ENCODE measurements around the gene TPRG1L.
A peak's percentile ranks its signal among the peaks of the same experiment; 100 is the strongest.

TPRG1L gene

GRCh38 chr1:3594706-3595377 lies 30.0 kb upstream of the TPRG1L start:
- no peak for DNase-seq

- no peak for DNase-seq
Measured at GRCh38 chr1:3595949-3596348, 28.9 kb upstream of the TPRG1L start.

GRCh38 chr1:3596663-3597598 lies 27.9 kb upstream of the TPRG1L start:
- DNase-seq, result no peak

- peak; percentile 17 for DNase-seq
Measured at GRCh38 chr1:3597599-3597964, 27.2 kb upstream of the TPRG1L start.

- no peak for DNase-seq
Measured at GRCh38 chr1:3598051-3598491, 26.7 kb upstream of the TPRG1L start.

- DNase-seq, result no peak
Measured at GRCh38 chr1:3598522-3599285, 26.1 kb upstream of the TPRG1L start.

GRCh38 chr1:3599286-3599811 lies 25.5 kb upstream of the TPRG1L start:
- DNase-seq, result no peak

- no peak for DNase-seq
Measured at GRCh38 chr1:3599816-3600215, 25.0 kb upstream of the TPRG1L start.

GRCh38 chr1:3600354-3600753 lies 24.5 kb upstream of the TPRG1L start:
- DNase-seq, result no peak

- no peak for DNase-seq
Measured at GRCh38 chr1:3601743-3602142, 23.1 kb upstream of the TPRG1L start.

- no peak for DNase-seq
Measured at GRCh38 chr1:3602375-3602774, 22.4 kb upstream of the TPRG1L start.

GRCh38 chr1:3603156-3603555 lies 21.7 kb upstream of the TPRG1L start:
- DNase-seq, result no peak

- DNase-seq, result no peak
Measured at GRCh38 chr1:3603571-3604467, 21.0 kb upstream of the TPRG1L start.

GRCh38 chr1:3604468-3604974 lies 20.3 kb upstream of the TPRG1L start:
- no peak for DNase-seq

GRCh38 chr1:3604997-3605823 lies 19.6 kb upstream of the TPRG1L start:
- DNase-seq, result no peak

- DNase-seq, result no peak
Measured at GRCh38 chr1:3606779-3607702, 17.8 kb upstream of the TPRG1L start.

- DNase-seq, result no peak
Measured at GRCh38 chr1:3607703-3608065, 17.1 kb upstream of the TPRG1L start.

- DNase-seq, result no peak
Measured at GRCh38 chr1:3608154-3608553, 16.7 kb upstream of the TPRG1L start.

- DNase-seq, result no peak
Measured at GRCh38 chr1:3609016-3609768, 15.6 kb upstream of the TPRG1L start.
